ENCODE data around the gene TFDP3. TPM values are rescaled to one million over a fixed set of nuclear protein-coding genes. Genes with fewer than 3 reads are reported as not detected.

TFDP3 gene
- total and polyA plus RNA-seq, 3 donors from 2014 or later = 8.1 to 10.9 (median 8.5) TPM

- H3K36me3 ChIP-seq (ENCODE audit: low read depth, missing control alignments) = no peaks in the 10 kb centered on the region
- no peak for TF ChIP-seq POLR2A (IDR thresholded peaks at IDR 0.05)
- H3K4me3 ChIP-seq = no peak overlapping the region
- DNase-seq = no peak
- intact Hi-C loops (cut with DNase I; ENCODE audit: low total_unique reads) = no loop called here
- H3K4me1 ChIP-seq = no peaks in the 10 kb centered on the region
- H3K9me3 ChIP-seq = no peaks in the 10 kb centered on the region
- H3K27ac ChIP-seq = no peak overlapping the region
- 89 to 96% methylated on average over 3 of the region's 3 CpGs for WGBS, 2 donors
- H3K27me3 ChIP-seq = no peaks in the 10 kb centered on the region
Observed at GRCh38 chrX:133254666-133255065, 36.5 kb upstream of the TFDP3 start.

GRCh38 chrX:133251204-133251603 is 33.0 kb upstream of the TFDP3 start:
- Histone ChIP-seq H3K9me3 (no peaks in the 10 kb centered on the region), H3K27me3 (no peaks in the 10 kb centered on the region), H3K4me3 (no peak overlapping the region), H3K4me1 (no peaks in the 10 kb centered on the region), H3K36me3 (ENCODE audit: low read depth, missing control alignments) (no peaks in the 10 kb centered on the region), H3K27ac (no peak overlapping the region)
- WGBS, 2 donors = 88 to 89% methylated on average over 5 of the region's 5 CpGs
- TF ChIP-seq CTCF (IDR thresholded peaks at IDR 0.05) (no peak), POLR2A (IDR thresholded peaks at IDR 0.05) (no peak)
- DNase-seq = no peak
- intact Hi-C loops (cut with DNase I; ENCODE audit: low total_unique reads) = no loop called here

- intact Hi-C loops (cut with DNase I; ENCODE audit: low total_unique reads) = no loop called here
- TF ChIP-seq POLR2A (IDR thresholded peaks at IDR 0.05) (no peak), CTCF (IDR thresholded peaks at IDR 0.05) (no peak)
- Histone ChIP-seq H3K9me3 (no peaks in the 10 kb centered on the region), H3K4me3 (no peak overlapping the region), H3K36me3 (ENCODE audit: low read depth, missing control alignments) (no peaks in the 10 kb centered on the region), H3K27ac (no peak overlapping the region), H3K4me1 (no peaks in the 10 kb centered on the region), H3K27me3 (no peaks in the 10 kb centered on the region)
- WGBS, 2 donors = 45 to 58% methylated on average over 5 of the region's 5 CpGs
- DNase-seq = no peak
Observed at GRCh38 chrX:133250184-133251100, 32.3 kb upstream of the TFDP3 start.

GRCh38 chrX:133249266-133250058 is 31.3 kb upstream of the TFDP3 start:
- intact Hi-C loops (cut with DNase I; ENCODE audit: low total_unique reads) = no loop called here
- H3K27me3 ChIP-seq = no peaks in the 10 kb centered on the region
- H3K36me3 ChIP-seq (ENCODE audit: low read depth, missing control alignments) = no peaks in the 10 kb centered on the region
- H3K9me3 ChIP-seq = no peaks in the 10 kb centered on the region
- 56 to 72% methylated on average over 4 of the region's 4 CpGs for WGBS, 2 donors
- TF ChIP-seq CTCF (IDR thresholded peaks at IDR 0.05) (no peak), POLR2A (IDR thresholded peaks at IDR 0.05) (no peak)
- no peak overlapping the region for H3K4me3 ChIP-seq
- H3K27ac ChIP-seq = no peak overlapping the region
- no peaks in the 10 kb centered on the region for H3K4me1 ChIP-seq
- no peak for DNase-seq

GRCh38 chrX:133248177-133248576 is 30.0 kb upstream of the TFDP3 start:
- DNase-seq = no peak
- TF ChIP-seq CTCF (IDR thresholded peaks at IDR 0.05) = no peak
- intact Hi-C loops (cut with DNase I; ENCODE audit: low total_unique reads) = no loop called here

More at GRCh38 chrX:133248177-133248576, 30.0 kb upstream of the TFDP3 start:
- Histone ChIP-seq H3K36me3 (ENCODE audit: low read depth, missing control alignments) (no peaks in the 10 kb centered on the region), H3K27ac (no peak overlapping the region), H3K27me3 (no peaks in the 10 kb centered on the region), H3K4me1 (no peaks in the 10 kb centered on the region), H3K9me3 (no peaks in the 10 kb centered on the region), H3K4me3 (no peak overlapping the region)
- 81 to 100% methylated on average over 1 to 2 of the region's 2 CpGs for WGBS, 2 donors

Data from testis (tissue), 3 donors.